ENCODE results near the gene TBC1D20. TPM values are rescaled to one million over a fixed set of nuclear protein-coding genes. Genes with fewer than 3 reads are reported as not detected.
"Not testable (repeated sequence)": the region's sequence is repeated elsewhere in the genome, so short reads cannot be mapped to it uniquely, and the experiment has no call there.

The TBC1D20 gene
- total and polyA plus RNA-seq, 2 of the 4 experiments (the other 2 are of a cell fraction): 39.1 to 42.8 TPM

GRCh38 chr20:396252-396618 is 66.1 kb downstream of the TBC1D20 start:
- Histone ChIP-seq H3K14ac (replicated peaks; ENCODE audit: low read depth, low read length) (no peak overlapping the region), H4K91ac (ENCODE audit: insufficient read depth, low read depth, low read length) (no peak overlapping the region), H2BK120ac (ENCODE audit: low read depth, low read length) (no peak overlapping the region), H2AFZ (replicated peaks; ENCODE audit: low read length, poor library complexity) (no peak overlapping the region), H2BK20ac (ENCODE audit: low read depth, low read length) (no peak overlapping the region), H2AK9ac (replicated peaks; ENCODE audit: low read depth, low read length, poor library complexity) (no peak overlapping the region), H3K9ac (ENCODE audit: low read depth, low read length) (no peak overlapping the region), H3K9me1 (ENCODE audit: insufficient read depth, low read length) (peaks cover 12% of the 10 kb centered on the region; the same call in 1 of the 2 replicates), H3K36me3 (ENCODE audit: control insufficient read depth, insufficient read depth, low read length) (peaks cover 51% of the 10 kb centered on the region), H3K4me2 (ENCODE audit: low read depth, low read length) (no peak overlapping the region), H2BK5ac (ENCODE audit: low read depth, low read length, poor library complexity, severe bottlenecking) (no peak overlapping the region), H3K4ac (ENCODE audit: low read depth, low read length) (no peak overlapping the region), H3K27ac (ENCODE audit: insufficient read depth, low read length) (no peak overlapping the region), H4K20me1 (ENCODE audit: insufficient read depth, low read length) (peaks cover 19% of the 10 kb centered on the region), H2AK5ac (ENCODE audit: low read depth, low read length) (no peak overlapping the region), H3K23ac (ENCODE audit: low read depth, low read length) (no peak overlapping the region), H3K9me3 (ENCODE audit: control insufficient read depth, insufficient read depth, low read length) (no peaks in the 10 kb centered on the region), H3K4me3 (ENCODE audit: insufficient read depth, low read depth, low read length) (no peak overlapping the region), H3K4me1 (ENCODE audit: control insufficient read depth, insufficient read depth, low read length) (no peaks in the 10 kb centered on the region), H2BK15ac (ENCODE audit: low read depth, low read length) (no peak overlapping the region), H4K5ac (ENCODE audit: low read depth, low read length) (no peak overlapping the region), H4K8ac (ENCODE audit: low read depth in 2 of 2, low read length in 2 of 2) (no peak overlapping the region), H3K18ac (ENCODE audit: low read depth, low read length) (no peak overlapping the region), H3K56ac (ENCODE audit: extremely low read depth, insufficient read depth, low read length) (no peak overlapping the region), H3K79me1 (ENCODE audit: low read depth in 1 of 2, low read length in 2 of 2) (peaks cover 3 to 8% of the 10 kb centered on the region in 2 experiments; a peak in 2 of 4 replicates), H3K27me3 (ENCODE audit: control insufficient read depth, insufficient read depth, low read length) (no peaks in the 10 kb centered on the region)
- 91% methylated on average over 15 of the region's 24 CpGs; no CpG with 5 or more reads in 1 of the 2 experiments for WGBS, 2 experiments (ENCODE audit: extremely low coverage in 2 of 2, insufficient read length in 1 of 2)
- ATAC-seq (ENCODE audit: low read depth) (no peak), DNase-seq (no peak)
- dilution Hi-C loops (cut with HindIII; ENCODE audit: low sequenced_read_pairs, unreplicated experiment): no loop called here
- BruUV-seq (replicated peaks): no TSS peak
- TF ChIP-seq NFE2L2 (IDR thresholded peaks at IDR 0.05; ENCODE audit: low read depth, low read length): no peak
- no peak for TF ChIP-seq ELK1 (IDR thresholded peaks at IDR 0.05; ENCODE audit: borderline replicate concordance, low read depth, low read length)
- TF ChIP-seq CHD1 (IDR thresholded peaks at IDR 0.05; ENCODE audit: low read depth, low read length): no peak
- TF ChIP-seq MAZ (IDR thresholded peaks at IDR 0.05; ENCODE audit: borderline replicate concordance, low read depth, low read length): no peak
- no peak for TF ChIP-seq MXI1 (IDR thresholded peaks at IDR 0.05; ENCODE audit: borderline replicate concordance, low read depth, low read length)
- POLR2A ChIA-PET (ENCODE audit: unreplicated experiment): no interaction called here
- intact Hi-C loops (cut with micrococcal nuclease): no loop called here
- CTCF ChIA-PET: no interaction called here
- in situ Hi-C loops (cut with MboI; ENCODE audit: low sequenced_read_pairs): no loop called here

GRCh38 chr20:393296-393695 is 69.0 kb downstream of the TBC1D20 start:
- H2BK15ac ChIP-seq (ENCODE audit: low read depth, low read length); H3K27ac ChIP-seq (ENCODE audit: insufficient read depth, low read length); ATAC-seq (ENCODE audit: low read depth); DNase-seq; H3K4me3 ChIP-seq (ENCODE audit: insufficient read depth, low read depth, low read length); H3K23ac ChIP-seq (ENCODE audit: low read depth, low read length); H2BK5ac ChIP-seq (ENCODE audit: low read depth, low read length, poor library complexity, severe bottlenecking); POLR2A ChIA-PET (ENCODE audit: unreplicated experiment); in situ Hi-C loops (cut with MboI; ENCODE audit: low sequenced_read_pairs); BruUV-seq (replicated peaks); H3K18ac ChIP-seq (ENCODE audit: low read depth, low read length); H2BK120ac ChIP-seq (ENCODE audit: low read depth, low read length); H2AFZ ChIP-seq (replicated peaks; ENCODE audit: low read length, poor library complexity); H4K91ac ChIP-seq (ENCODE audit: insufficient read depth, low read depth, low read length); H2BK20ac ChIP-seq (ENCODE audit: low read depth, low read length); H2AK9ac ChIP-seq (replicated peaks; ENCODE audit: low read depth, low read length, poor library complexity); intact Hi-C loops (cut with micrococcal nuclease); H3K4me2 ChIP-seq (ENCODE audit: low read depth, low read length); CTCF ChIA-PET; H4K5ac ChIP-seq (ENCODE audit: low read depth, low read length); H3K27me3 ChIP-seq (ENCODE audit: control insufficient read depth, insufficient read depth, low read length); H3K14ac ChIP-seq (replicated peaks; ENCODE audit: low read depth, low read length); dilution Hi-C loops (cut with HindIII; ENCODE audit: low sequenced_read_pairs, unreplicated experiment); H3K9me3 ChIP-seq (ENCODE audit: control insufficient read depth, insufficient read depth, low read length); H3K4ac ChIP-seq (ENCODE audit: low read depth, low read length); H3K56ac ChIP-seq (ENCODE audit: extremely low read depth, insufficient read depth, low read length); H2AK5ac ChIP-seq (ENCODE audit: low read depth, low read length); H3K9ac ChIP-seq (ENCODE audit: low read depth, low read length); H3K4me1 ChIP-seq (ENCODE audit: control insufficient read depth, insufficient read depth, low read length); H4K8ac ChIP-seq (ENCODE audit: low read depth in 2 of 2, low read length in 2 of 2): not testable (repeated sequence)
- Histone ChIP-seq H4K20me1 (ENCODE audit: insufficient read depth, low read length) (peaks cover 42% of the 10 kb centered on the region), H3K9me1 (ENCODE audit: insufficient read depth, low read length) (peaks cover 16% of the 10 kb centered on the region; the same call in 1 of the 2 replicates), H3K36me3 (ENCODE audit: control insufficient read depth, insufficient read depth, low read length) (peaks cover 68% of the 10 kb centered on the region), H3K79me1 (ENCODE audit: low read depth in 1 of 2, low read length in 2 of 2) (peaks cover 12 to 27% of the 10 kb centered on the region in 2 experiments)
- no CpG with 5 or more reads among the region's 2 CpGs for WGBS, 2 experiments (ENCODE audit: extremely low coverage in 2 of 2, insufficient read length in 1 of 2)

Measured in IMR-90 (cell line).